Stimulated activated effector memory CD8-positive, alpha-beta T cell treated with anti-CD3 and anti-CD28 coated beads, Interleukin-12 subunit alpha, Interleukin-12 subunit beta, amount 100 ng/mL, for 72 hours (primary cell): Measurements from ENCODE around the gene NEK2.

Experiments
- ATAC-seq: fragments of 150-1000 bp; cut with Tn5 transposase; 2 replicates; pipeline ENCODE4 v1.10.0; 2021
- DNase-seq, 2 donors: peaks; one replicate each; pipeline ENCODE4 v3.0.0; 2021 to 2022; ENCODE audit warnings: low spot score in 2 of 2
- H3K27ac Mint-ChIP-seq: one replicate; pipeline ENCODE4 v1.8.0; 2022; ENCODE audit warnings: mild to moderate bottlenecking, mixed read lengths
- H3K36me3 Mint-ChIP-seq: one replicate; pipeline ENCODE4 v1.8.0; 2022; ENCODE audit warnings: mild to moderate bottlenecking, mixed read lengths
- H3K4me1 Mint-ChIP-seq: one replicate; pipeline ENCODE4 v1.8.0; 2022; ENCODE audit warnings: mixed read lengths
- H3K4me3 Mint-ChIP-seq: one replicate; pipeline ENCODE4 v1.8.0; 2022; ENCODE audit warnings: mild to moderate bottlenecking, mixed read lengths
- H3K9me3 Mint-ChIP-seq: one replicate; pipeline ENCODE4 v1.8.0; 2022; ENCODE audit warnings: mixed read lengths

NEK2 gene

DNA sequence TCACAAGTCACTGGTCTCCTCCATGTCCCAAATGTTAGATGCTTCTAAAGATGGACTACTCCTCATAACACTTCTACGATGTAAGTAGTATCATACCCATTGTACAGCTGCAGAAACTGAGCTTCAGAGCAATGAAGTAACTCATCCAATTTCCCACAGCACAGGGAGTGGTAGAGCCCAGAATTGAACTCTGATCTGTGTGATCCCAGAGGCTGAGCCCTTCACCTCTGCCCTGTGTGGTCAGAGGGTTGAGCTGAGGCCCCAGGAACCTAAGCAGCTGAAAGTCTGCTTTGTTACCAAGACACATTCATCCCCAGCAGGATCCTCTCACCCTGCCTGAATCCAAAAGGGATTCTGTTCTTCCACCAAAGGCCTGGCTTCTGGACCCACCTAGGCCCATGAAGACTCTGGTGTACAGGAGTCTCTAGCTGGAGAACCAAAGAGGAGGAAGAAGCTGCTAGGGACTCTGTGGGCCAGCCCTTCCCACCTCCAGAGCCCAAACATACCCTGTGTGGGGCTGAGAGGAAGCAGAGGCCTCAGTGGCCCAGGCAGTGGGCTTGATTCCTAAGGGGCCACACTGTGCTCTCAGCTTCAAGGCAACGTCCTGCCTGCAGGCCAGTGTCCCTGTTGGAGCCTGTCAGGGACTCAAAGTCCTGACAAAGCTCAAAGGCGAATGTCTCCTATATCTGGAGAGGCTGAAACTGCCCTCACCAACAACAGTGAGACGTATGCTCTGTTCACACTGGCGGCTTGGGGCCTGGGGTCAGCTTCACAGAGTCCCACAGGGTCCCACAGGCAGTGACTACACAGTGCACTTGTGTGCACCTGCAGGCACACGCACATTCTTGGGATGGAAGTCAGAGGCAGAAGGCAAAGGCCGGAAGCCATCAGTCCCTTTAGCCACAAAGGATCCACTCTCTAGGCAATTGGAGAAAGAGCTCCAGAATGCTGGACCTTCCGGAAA, 56.1 kb downstream of the NEK2 start:
- H3K36me3 Mint-ChIP-seq: no peaks in the 10 kb centered on the region
- peak; percentile 6 for ATAC-seq
- no peak overlapping the region for H3K4me3 Mint-ChIP-seq
- peaks cover 5% of the 10 kb centered on the region for H3K4me1 Mint-ChIP-seq
- no peak for DNase-seq
- H3K9me3 Mint-ChIP-seq: no peaks in the 10 kb centered on the region
- H3K27ac Mint-ChIP-seq: no peak overlapping the region

DNA sequence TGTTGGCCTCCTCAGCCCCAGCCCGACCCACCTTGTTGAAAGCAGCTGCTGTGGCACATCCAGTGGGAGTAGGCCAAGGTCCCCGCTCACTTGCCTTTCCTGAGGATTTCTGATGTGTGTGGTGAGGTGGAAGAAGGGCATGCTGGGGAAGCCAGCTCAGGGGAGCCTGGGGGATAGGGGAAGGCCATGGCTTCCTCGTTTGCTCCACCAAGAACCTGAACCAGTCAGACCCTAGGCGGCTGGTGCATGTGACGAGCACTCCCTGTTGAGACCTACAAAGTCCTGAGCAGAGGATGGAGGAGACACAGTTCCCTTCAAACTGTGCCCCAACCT, 58.5 kb downstream of the NEK2 start:
- H3K4me3 Mint-ChIP-seq: no peak overlapping the region
- H3K4me1 Mint-ChIP-seq: no peaks in the 10 kb centered on the region
- H3K9me3 Mint-ChIP-seq: no peaks in the 10 kb centered on the region
- DNase-seq: no peak
- H3K36me3 Mint-ChIP-seq: no peaks in the 10 kb centered on the region
- no peak overlapping the region for H3K27ac Mint-ChIP-seq
- no peak for ATAC-seq

DNA sequence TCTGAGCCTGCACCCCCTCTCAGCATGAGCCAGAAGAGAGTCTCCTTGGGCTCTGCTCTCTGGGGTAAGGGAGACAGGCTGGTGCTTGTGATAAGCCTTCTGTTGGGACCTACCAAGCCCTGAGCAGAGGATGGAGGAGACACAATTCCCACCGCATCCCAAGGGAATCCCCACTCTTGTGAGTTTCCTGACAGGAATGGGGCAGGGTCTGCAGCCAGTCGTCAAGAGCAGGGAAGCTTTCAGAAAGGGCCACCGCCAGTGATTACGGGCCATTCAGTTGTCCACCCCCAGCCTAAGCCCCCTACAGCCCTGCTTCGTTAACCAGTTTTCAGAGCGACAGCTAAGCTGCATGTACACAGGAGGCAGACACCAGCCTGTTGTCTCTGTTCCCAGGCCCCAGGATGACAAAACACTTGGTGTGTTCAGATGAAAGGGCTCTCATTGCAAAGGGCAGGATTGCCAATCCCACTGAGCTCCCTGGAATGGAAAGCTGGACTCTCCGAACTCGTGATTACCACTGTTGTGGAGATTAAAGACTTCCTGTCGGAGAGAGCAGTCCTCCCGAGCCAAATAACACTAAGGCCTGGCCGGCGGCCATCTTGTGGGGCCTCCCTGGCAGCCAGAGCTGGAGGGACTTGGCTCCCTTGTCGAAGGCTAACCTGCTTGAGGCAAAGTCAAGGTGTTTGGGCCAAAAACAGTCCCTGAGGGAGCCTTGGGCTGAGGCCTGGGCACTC, 59.0 kb downstream of the NEK2 start:
- no peak for ATAC-seq
- Mint-ChIP-seq H3K4me3 (no peak overlapping the region), H3K4me1 (no peaks in the 10 kb centered on the region), H3K9me3 (no peaks in the 10 kb centered on the region), H3K36me3 (no peaks in the 10 kb centered on the region), H3K27ac (no peak overlapping the region)
- DNase-seq: no peak

DNA sequence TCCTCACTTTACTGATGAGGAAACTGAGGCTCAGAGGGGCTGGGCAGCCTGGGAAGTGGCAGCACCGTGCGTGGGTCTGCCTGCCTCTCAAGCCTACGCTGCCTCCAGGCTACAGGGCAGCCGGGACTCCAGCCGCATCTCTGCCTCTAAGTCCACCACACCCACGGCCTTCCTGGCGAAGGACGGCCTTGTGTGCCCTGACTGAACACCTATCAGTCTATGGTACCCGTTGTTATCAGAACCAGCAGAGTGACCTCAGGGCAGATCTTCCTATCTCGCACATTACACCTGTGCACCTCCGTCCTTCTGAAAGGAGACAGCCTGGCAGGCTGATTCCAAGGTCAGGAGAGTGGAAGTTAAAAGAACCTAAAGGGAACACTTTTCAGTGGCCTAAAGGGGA, 60.8 kb downstream of the NEK2 start:
- no peaks in the 10 kb centered on the region for H3K36me3 Mint-ChIP-seq
- no peaks in the 10 kb centered on the region for H3K4me1 Mint-ChIP-seq
- no peak overlapping the region for H3K27ac Mint-ChIP-seq
- DNase-seq (no peak), ATAC-seq (no peak)
- no peak overlapping the region for H3K4me3 Mint-ChIP-seq
- H3K9me3 Mint-ChIP-seq: no peaks in the 10 kb centered on the region

DNA sequence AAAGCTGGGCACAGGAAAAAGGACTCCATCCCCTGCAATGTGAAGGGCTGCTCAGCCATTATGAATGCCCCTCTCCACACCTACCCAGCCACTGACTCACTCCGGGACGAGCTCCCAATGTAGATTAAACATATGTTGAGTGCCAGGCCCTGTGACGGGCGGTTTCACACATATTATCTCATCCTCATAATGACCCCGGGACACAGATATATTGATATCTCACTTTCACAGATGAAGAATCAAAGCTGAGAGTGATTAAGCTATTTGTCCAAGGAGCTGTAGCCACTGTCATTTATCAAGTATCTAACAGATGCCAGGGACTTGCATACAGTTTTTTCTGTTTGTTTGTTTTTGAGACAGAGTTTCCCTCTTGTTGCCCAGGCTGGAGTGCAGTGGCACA, 61.5 kb downstream of the NEK2 start:
- H3K4me1 Mint-ChIP-seq: no peaks in the 10 kb centered on the region
- DNase-seq (no peak), ATAC-seq (no peak)
- H3K9me3 Mint-ChIP-seq: no peaks in the 10 kb centered on the region
- H3K27ac Mint-ChIP-seq: no peak overlapping the region
- no peak overlapping the region for H3K4me3 Mint-ChIP-seq
- no peaks in the 10 kb centered on the region for H3K36me3 Mint-ChIP-seq

DNA sequence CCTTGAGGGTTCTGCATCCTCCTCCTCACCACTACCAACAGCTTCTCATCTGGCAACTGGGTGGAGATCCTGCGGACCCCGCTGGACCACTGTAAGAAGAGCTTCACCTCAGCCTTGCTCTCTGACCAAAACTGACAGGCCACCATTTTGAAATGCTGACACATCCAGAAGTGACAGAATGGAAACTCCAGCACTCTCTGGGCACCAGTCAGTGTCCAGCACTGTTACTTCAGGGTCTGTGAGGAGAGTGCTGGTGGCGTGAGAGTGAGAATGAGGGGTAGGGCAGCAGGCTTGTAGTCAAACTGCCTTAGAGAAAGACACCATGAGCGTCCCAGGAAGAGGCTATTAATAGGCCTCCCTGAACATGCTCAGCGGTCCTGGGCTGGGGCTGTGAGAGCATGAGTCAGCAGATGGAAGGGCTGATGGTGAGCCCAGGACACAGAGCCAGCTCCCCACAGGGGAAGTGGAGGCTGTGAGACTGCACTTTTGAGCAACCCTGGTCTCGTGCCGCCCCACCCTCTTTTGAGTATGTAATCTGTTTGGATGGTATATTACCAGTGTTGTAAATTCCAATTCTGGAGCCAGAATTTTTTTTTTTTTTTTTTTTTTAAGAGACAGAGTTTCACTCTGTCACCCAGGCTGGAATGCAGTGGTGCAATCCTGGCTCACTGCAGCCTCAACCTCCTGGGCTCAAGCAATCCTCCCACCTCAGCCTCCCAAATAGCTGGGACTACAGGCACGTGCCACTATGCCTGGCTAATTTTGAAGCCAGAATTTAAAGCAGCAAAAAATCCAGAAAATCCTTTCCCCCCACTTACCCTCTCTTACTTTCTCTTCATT, 62.1 kb downstream of the NEK2 start:
- Mint-ChIP-seq H3K4me3 (no peak overlapping the region), H3K27ac (no peak overlapping the region), H3K4me1 (no peaks in the 10 kb centered on the region), H3K9me3 (no peaks in the 10 kb centered on the region), H3K36me3 (no peaks in the 10 kb centered on the region)
- ATAC-seq: peak; percentile 62
- DNase-seq: no peak

DNA sequence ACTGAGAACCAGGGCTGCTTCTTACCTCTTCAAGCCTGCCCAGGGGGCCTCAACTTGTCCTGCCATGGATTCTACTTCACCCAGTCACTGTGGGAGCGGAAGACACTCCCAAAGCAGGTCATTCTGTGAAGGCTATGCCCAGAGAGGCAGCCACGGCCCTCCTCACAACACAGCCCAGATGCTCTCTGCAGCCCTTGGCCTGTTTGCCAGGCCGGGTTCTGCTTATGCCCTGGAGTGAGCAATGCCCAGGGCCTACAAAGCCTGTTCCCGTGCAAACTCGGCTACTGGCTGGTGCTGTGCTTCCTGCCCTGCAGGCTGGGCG, 62.7 kb downstream of the NEK2 start:
- Mint-ChIP-seq H3K36me3 (no peaks in the 10 kb centered on the region), H3K27ac (no peak overlapping the region), H3K9me3 (no peaks in the 10 kb centered on the region), H3K4me3 (no peak overlapping the region), H3K4me1 (peaks cover 6% of the 10 kb centered on the region)
- ATAC-seq (no peak), DNase-seq (no peak)
